ENCODE results near the gene CEP83. TPM values are rescaled to one million over a fixed set of nuclear protein-coding genes. Genes with fewer than 3 reads are reported as not detected.
"Not testable (repeated sequence)": the region's sequence is repeated elsewhere in the genome, so short reads cannot be mapped to it uniquely, and the experiment has no call there.

The CEP83 gene
- total RNA-seq, 2 donors from 2014 or later = 22.0 to 23.9 TPM

DNA sequence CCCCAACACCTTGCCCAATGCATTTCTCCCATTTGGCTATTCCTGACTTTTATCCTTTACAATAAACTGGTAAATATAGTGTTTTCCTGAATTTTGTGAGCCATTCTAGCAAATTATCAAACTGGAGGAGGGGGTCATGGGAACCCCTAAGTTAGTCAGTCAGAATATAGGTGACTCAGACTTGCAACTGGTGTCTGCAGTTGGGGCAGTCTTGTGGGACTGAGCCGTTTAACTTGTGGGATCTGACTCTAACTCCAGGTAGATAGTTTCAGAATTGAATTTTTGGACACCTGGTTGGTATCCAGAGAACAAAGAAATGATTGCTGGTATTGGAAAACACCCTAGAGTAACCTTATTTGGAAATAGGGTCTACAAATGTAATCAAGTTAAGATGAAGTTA is 133.4 kb downstream of the CEP83 start:
- Mint-ChIP-seq H3K4me3 (peak overlapping the region; percentile 20), H3K36me3 (ENCODE audit: low read depth) (peaks cover 93% of the 10 kb centered on the region), H3K27me3 (no peaks in the 10 kb centered on the region), H3K27ac (peak overlapping the region; percentile 74), H3K4me1 (peaks cover 21% of the 10 kb centered on the region), H3K9me3 (peaks cover 4% of the 10 kb centered on the region)
- ATAC-seq (replicated peaks) = peak; percentile 53

DNA sequence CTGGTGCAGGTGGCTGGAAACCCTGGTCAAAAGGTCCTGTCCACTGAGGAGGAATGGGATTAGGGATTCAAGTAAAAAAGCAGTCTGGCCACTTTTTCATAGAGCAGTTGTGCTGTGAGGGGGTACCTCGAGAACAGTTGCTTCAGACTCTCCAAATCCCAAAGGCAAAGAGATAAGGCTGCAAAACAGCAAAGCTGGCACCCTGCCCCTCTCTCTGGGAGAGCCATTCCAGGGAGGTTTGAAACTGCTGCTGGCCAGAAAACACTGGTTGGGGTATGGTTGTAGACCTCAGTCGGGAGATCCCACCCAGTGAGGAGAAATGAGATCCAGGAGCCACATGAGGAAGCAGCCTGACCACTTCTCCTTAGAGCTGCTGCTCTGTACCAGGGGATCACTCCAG is 137.3 kb downstream of the CEP83 start:
- peaks cover 74% of the 10 kb centered on the region for H3K36me3 Mint-ChIP-seq (ENCODE audit: low read depth)
- H3K4me1 Mint-ChIP-seq = peaks cover 11% of the 10 kb centered on the region
- H3K27ac Mint-ChIP-seq = no peak overlapping the region
- H3K27me3 Mint-ChIP-seq = no peaks in the 10 kb centered on the region
- no peak for ATAC-seq (replicated peaks)
- no peak overlapping the region for H3K4me3 Mint-ChIP-seq
- H3K9me3 Mint-ChIP-seq = peaks cover 25% of the 10 kb centered on the region

DNA sequence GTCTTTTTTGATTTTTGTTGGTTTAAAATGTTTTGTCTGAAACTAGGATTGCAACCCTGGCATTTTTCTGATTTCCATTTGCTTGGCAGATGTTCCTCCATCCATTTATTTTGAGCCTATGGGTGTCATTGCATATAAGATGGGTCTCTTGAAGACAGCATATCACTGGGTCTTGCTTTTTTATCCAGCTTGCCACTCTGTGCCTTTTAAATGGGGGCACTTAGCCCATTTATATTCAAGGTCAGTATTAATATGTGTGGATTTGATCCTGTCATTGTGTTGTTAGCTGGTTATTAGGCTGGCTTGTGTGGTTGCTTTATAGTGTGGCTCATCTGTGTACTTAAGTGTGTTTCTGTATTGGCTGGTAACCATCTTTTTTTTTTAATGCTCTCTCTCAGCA is 139.6 kb downstream of the CEP83 start:
- no peak overlapping the region for H3K4me3 Mint-ChIP-seq
- peaks cover 27% of the 10 kb centered on the region for H3K9me3 Mint-ChIP-seq
- H3K27me3 Mint-ChIP-seq = no peaks in the 10 kb centered on the region
- no peak overlapping the region for H3K27ac Mint-ChIP-seq
- no peak for ATAC-seq (replicated peaks)
- peaks cover 53% of the 10 kb centered on the region for H3K36me3 Mint-ChIP-seq (ENCODE audit: low read depth)
- no peaks in the 10 kb centered on the region for H3K4me1 Mint-ChIP-seq

DNA sequence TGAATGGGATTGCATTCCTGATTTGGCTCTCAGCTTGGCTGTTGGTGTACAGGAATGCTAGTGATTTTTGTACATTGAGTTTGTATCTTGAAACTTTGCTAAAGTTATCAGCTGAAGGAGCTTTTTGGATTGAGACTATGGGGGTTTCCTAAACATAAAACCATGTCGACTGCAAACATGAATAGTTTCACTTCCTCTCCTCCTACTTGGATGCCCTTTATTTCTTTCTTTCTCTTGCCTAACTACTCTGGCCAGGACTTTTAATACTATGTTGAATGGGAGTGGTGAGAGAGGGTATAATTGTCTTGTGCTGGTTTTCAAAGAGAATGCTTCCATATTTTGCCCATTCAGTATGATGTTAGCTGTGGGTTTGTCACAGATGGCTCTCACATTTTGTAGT is 141.5 kb downstream of the CEP83 start:
- H3K4me3 Mint-ChIP-seq = no peak overlapping the region
- H3K36me3 Mint-ChIP-seq (ENCODE audit: low read depth) = peaks cover 37% of the 10 kb centered on the region
- H3K27ac Mint-ChIP-seq = no peak overlapping the region
- no peaks in the 10 kb centered on the region for H3K27me3 Mint-ChIP-seq
- no peak for ATAC-seq (replicated peaks)
- H3K9me3 Mint-ChIP-seq = peaks cover 27% of the 10 kb centered on the region
- H3K4me1 Mint-ChIP-seq = no peaks in the 10 kb centered on the region

DNA sequence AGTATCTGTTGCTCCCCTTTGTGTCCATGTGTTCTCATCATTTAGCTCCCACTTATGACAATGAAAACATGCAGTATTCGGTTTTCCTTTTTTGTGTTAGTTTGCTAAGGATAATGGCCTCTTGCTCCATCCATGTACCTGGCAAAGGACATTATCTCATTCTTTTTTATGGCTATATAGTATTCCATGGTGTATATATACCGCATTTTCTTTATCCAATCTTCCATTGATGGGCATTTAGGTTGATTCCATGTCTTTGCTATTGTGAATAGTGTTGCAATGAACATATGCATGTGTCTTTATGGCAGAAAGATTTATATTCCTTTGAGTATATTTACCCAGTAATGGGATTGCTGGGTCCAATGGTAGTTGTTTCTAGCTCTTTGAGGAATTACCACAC is 143.1 kb downstream of the CEP83 start:
- H3K4me3 Mint-ChIP-seq; ATAC-seq (replicated peaks); H3K27ac Mint-ChIP-seq; H3K27me3 Mint-ChIP-seq; H3K4me1 Mint-ChIP-seq: not testable (repeated sequence)
- Mint-ChIP-seq H3K9me3 (peaks cover 27% of the 10 kb centered on the region), H3K36me3 (ENCODE audit: low read depth) (peaks cover 33% of the 10 kb centered on the region)

DNA sequence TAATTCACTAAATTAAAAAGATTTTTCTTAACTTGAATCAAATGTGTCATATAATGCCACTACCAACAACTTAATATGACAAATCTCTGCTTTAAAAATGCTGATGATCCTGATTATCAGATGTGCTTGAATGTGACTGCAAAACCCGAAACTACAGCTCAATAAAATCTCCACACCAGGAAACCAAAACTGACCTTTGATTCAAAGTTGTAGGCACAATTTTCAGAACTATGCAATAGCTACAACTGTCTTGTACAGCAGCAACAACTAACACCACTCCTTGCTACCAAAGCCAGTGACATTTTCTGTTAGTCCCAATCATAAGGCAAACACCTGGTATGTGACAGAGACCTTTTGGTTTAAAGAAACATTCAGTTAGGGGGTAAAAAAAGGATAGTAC is 147.3 kb downstream of the CEP83 start:
- H3K36me3 Mint-ChIP-seq (ENCODE audit: low read depth) = peaks cover 52% of the 10 kb centered on the region
- peaks cover 9% of the 10 kb centered on the region for H3K4me1 Mint-ChIP-seq
- H3K27ac Mint-ChIP-seq = no peak overlapping the region
- H3K4me3 Mint-ChIP-seq = no peak overlapping the region
- no peak for ATAC-seq (replicated peaks)
- no peaks in the 10 kb centered on the region for H3K27me3 Mint-ChIP-seq
- H3K9me3 Mint-ChIP-seq = peaks cover 6% of the 10 kb centered on the region

DNA sequence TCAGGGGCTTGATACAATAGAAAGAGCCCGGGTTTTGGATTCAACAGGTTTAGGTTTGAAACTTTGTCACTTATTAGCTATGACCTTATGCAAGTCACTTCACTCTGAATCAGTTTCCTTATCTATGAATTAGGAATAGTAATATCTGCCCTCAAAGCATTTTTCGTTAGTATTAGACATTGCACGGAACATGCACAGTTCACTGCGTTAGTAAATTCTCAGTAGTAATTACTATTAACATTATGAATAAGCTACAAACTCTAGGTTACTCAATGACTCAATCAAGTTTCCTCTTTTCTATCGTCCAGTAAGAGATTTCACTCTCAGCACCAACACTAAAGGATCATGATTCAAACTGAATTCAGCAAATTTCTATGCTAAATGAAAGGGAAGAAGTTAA is 150.3 kb downstream of the CEP83 start:
- Mint-ChIP-seq H3K9me3 (peaks cover 3% of the 10 kb centered on the region), H3K36me3 (ENCODE audit: low read depth) (peaks cover 82% of the 10 kb centered on the region), H3K27me3 (no peaks in the 10 kb centered on the region), H3K4me1 (peaks cover 29% of the 10 kb centered on the region), H3K4me3 (no peak overlapping the region), H3K27ac (peak overlapping the region; percentile 15)
- ATAC-seq (replicated peaks) = peak; percentile 62

DNA sequence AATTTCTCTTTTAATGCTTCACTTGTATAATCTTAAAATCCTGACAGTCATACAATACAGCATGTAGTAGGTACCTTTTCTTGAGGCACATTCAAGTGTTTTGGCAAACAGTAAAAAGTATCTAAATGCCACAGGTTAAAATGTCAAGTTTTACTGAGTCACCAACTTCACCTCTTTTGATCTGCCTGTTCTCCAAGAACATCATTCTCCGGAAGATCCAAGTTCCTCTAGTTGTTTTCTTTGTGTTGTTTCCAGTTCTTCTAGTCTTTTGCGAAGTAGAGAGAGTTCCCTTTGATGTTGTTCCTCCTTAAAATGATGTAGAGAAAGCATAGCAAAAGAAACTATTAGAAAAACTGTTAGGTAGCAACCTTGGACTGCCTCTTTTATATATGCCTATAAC is 151.1 kb downstream of the CEP83 start:
- no peak overlapping the region for H3K4me3 Mint-ChIP-seq
- no peak overlapping the region for H3K27ac Mint-ChIP-seq
- no peaks in the 10 kb centered on the region for H3K27me3 Mint-ChIP-seq
- H3K4me1 Mint-ChIP-seq = peaks cover 29% of the 10 kb centered on the region
- peaks cover 88% of the 10 kb centered on the region for H3K36me3 Mint-ChIP-seq (ENCODE audit: low read depth)
- H3K9me3 Mint-ChIP-seq = peaks cover 3% of the 10 kb centered on the region
- no peak for ATAC-seq (replicated peaks)

DNA sequence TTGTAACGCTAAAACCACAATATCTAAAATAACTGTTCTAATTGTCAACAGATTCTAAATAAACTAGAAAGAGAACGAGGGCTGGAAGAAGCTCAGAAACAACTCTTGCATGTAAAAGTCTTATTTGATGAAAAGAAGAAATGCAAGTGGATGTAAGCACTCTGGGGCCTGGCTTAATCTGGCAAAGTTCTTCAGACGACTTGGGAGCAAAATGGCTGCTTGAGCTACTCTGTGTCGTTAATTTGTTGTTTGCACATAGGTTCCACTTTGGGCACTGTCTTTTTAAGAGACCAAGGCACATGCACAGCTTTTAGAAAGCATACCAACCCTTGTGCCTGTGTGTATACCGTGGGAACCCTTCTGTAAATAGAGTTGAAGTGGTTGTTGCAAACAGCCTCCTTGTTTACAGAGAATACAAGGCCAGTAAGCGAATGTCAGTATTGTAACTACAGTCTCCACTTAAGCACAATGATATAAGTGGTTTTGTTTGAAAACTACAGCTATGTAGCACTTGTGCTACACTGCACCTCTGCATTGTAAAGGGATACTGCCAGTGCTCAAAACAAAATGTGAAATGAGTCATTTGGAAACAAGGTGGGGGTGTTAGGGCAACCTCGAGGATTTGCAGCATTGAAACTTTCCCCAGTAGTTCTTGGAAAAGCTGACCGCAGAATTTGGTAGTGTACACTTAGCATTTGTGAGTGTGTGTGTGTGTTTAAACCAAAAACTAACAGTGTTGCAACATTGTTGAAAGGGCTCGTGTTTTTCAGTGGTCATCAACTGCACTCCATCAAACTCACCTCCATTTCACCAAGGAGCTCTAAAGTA is 154.3 kb downstream of the CEP83 start:
- H3K27ac Mint-ChIP-seq = peak overlapping the region; percentile 87
- peaks cover 3% of the 10 kb centered on the region for H3K9me3 Mint-ChIP-seq
- peak; percentile 93 for ATAC-seq (replicated peaks)
- H3K4me3 Mint-ChIP-seq = peak overlapping the region; percentile 64
- H3K4me1 Mint-ChIP-seq = peaks cover 36% of the 10 kb centered on the region
- H3K36me3 Mint-ChIP-seq (ENCODE audit: low read depth) = peaks cover 97% of the 10 kb centered on the region
- no peaks in the 10 kb centered on the region for H3K27me3 Mint-ChIP-seq

DNA sequence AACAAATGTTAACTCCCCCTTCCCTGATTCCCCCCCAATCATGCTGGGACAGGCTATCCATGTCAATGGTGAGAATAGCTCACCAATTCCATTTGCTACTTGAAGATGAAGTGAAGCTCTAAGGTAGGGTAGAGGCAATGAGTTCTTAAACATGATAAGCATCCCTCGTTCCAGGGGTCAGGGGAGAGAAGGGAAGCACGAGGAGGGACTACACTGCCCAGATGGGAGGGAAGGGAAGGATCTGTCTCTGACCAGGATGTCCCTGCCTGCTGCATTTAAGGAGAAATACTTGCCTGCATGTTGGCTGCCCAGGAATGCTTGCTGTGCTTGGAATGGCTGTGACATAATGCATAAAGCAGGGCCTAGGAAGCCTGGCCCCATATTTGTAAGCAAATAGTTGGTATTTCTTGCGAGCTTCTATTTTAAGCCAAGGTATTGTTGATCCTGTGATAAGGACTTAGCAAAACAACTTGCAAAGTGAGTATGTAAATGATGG is 155.1 kb downstream of the CEP83 start:
- Mint-ChIP-seq H3K36me3 (ENCODE audit: low read depth) (peaks cover 98% of the 10 kb centered on the region), H3K4me3 (peak overlapping the region; percentile 64), H3K9me3 (peaks cover 3% of the 10 kb centered on the region), H3K27ac (no peak overlapping the region), H3K4me1 (peaks cover 36% of the 10 kb centered on the region), H3K27me3 (no peaks in the 10 kb centered on the region)
- ATAC-seq (replicated peaks) = no peak

DNA sequence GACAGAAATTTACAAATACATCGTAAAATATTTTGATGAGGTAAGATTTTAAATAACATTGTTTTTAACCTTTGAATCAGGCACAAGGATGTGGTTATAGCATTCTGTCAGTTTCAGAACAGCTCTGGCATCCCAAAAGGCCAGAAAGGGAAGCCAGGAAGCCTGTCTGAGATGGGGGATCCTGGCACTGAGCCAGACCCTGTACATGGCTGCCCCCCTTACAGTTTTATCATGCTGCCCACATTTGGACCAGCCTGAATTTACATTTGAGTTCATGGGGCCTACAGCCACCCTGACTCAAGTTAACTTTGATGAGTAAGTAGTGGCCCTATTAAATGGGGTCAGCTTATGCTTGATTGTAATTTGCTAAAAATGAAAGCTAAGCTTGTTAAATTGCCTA is 155.7 kb downstream of the CEP83 start:
- H3K4me1 Mint-ChIP-seq = peaks cover 32% of the 10 kb centered on the region
- no peak for ATAC-seq (replicated peaks)
- no peak overlapping the region for H3K27ac Mint-ChIP-seq
- peaks cover 97% of the 10 kb centered on the region for H3K36me3 Mint-ChIP-seq (ENCODE audit: low read depth)
- peak overlapping the region; percentile 64 for H3K4me3 Mint-ChIP-seq
- H3K27me3 Mint-ChIP-seq = no peaks in the 10 kb centered on the region
- no peaks in the 10 kb centered on the region for H3K9me3 Mint-ChIP-seq

DNA sequence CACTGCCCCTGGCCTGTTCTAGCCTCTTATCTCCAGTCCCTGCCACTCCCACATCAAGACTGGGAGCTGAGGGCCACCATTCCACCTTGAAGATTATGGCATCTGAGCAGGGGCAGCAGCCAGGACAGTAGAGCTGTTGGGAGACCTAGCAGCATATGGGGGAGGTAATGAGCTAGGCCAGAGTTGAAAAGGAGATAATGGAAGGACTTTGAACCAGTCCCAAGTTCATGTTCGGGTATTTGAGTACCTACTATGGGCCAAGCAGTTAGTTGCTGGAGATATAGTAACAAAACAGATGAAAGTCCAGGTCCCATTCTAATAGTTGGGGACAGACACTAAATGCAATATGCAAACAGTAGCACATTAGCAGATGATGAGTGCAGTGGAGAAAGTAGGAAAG is 159.8 kb downstream of the CEP83 start:
- peaks cover 11% of the 10 kb centered on the region for H3K4me1 Mint-ChIP-seq
- H3K27me3 Mint-ChIP-seq = no peaks in the 10 kb centered on the region
- H3K27ac Mint-ChIP-seq = no peak overlapping the region
- peaks cover 95% of the 10 kb centered on the region for H3K36me3 Mint-ChIP-seq (ENCODE audit: low read depth)
- ATAC-seq (replicated peaks) = no peak
- H3K9me3 Mint-ChIP-seq = peaks cover 3% of the 10 kb centered on the region
- no peak overlapping the region for H3K4me3 Mint-ChIP-seq

DNA sequence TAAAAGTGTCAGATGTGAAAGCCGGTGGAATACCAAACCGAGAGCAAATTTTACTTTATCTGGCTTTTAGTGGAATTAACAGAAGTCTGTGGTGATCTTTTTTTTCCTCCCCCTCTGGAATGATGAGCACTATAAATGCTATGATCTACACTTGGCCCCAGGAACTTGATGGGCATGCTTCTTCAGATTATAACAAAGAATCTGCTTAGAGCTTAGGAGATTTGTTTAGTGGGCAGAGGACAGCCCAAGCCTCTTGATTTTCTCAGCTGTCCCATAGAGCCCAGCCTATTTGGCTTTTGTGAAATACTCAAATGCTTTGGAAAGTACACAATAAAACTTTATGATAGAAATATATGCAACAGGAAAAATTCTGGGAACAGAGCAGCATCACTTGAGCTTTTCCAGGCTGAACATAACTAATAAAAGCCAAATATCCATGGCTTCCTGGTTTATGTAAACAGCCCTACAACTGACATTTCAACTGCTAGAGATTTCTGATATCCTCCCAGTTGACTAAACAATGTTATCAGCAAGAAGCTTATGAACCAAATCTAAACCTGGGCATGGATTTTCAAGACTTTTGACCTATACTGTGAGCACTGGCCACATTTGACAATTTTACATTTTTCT is 161.7 kb downstream of the CEP83 start:
- H3K27ac Mint-ChIP-seq = no peak overlapping the region
- ATAC-seq (replicated peaks) = no peak
- H3K27me3 Mint-ChIP-seq = no peaks in the 10 kb centered on the region
- H3K9me3 Mint-ChIP-seq = peaks cover 3% of the 10 kb centered on the region
- H3K4me1 Mint-ChIP-seq = peaks cover 7% of the 10 kb centered on the region
- peaks cover 87% of the 10 kb centered on the region for H3K36me3 Mint-ChIP-seq (ENCODE audit: low read depth)
- H3K4me3 Mint-ChIP-seq = no peak overlapping the region

DNA sequence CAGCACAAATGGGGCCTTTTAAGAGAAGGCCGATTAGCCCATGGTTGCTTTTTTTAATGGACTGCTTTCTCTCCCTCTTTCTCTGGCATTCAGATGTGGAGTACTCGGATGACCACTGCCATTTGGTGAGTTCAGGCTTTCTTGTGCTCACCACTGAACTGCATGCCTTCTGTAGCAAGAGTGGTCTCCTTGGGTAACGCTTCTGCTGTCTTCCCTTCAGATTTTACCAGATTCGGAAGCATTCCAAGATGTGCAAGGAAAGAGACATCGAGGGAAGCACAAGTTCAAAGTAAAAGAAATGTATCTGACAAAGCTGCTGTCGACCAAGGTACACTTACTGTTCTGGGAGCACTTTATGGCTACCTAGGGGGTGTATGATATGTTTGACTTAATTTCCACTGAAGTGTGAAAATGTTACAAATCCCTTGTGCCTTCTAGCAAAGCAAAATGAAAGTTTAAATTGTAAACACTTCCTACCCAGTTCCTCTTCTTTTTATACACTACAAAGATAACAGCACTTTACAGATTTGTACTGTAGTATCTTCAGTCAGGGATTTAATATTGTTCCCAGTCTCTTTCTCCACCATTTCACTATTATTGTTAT is 162.5 kb downstream of the CEP83 start:
- no peak overlapping the region for H3K4me3 Mint-ChIP-seq
- peaks cover 7% of the 10 kb centered on the region for H3K4me1 Mint-ChIP-seq
- peaks cover 79% of the 10 kb centered on the region for H3K36me3 Mint-ChIP-seq (ENCODE audit: low read depth)
- no peak for ATAC-seq (replicated peaks)
- no peak overlapping the region for H3K27ac Mint-ChIP-seq
- peaks cover 3% of the 10 kb centered on the region for H3K9me3 Mint-ChIP-seq
- no peaks in the 10 kb centered on the region for H3K27me3 Mint-ChIP-seq

DNA sequence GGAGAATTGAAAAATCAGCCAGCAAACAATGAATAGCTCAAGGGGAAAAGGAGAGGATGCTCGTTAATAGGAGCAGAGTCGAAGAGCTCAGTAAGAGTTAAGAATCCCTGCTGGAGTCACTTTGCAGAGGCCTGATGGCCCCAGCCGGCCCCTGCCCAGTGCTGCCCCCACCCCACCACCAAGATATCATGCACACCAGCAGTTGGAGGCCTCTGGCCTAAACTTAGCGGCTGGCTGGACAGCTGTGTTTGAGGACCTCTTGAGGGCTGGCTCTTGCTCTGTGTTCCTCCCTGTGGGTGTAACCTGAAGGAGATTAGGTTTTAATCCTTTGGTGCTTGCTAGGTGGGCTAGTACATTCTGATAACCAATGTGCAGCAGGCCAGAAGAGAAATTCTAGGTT is 169.3 kb downstream of the CEP83 start:
- peaks cover 41% of the 10 kb centered on the region for H3K36me3 Mint-ChIP-seq (ENCODE audit: low read depth)
- no peaks in the 10 kb centered on the region for H3K9me3 Mint-ChIP-seq
- H3K4me3 Mint-ChIP-seq = no peak overlapping the region
- no peaks in the 10 kb centered on the region for H3K4me1 Mint-ChIP-seq
- H3K27ac Mint-ChIP-seq = no peak overlapping the region
- ATAC-seq (replicated peaks) = no peak
- H3K27me3 Mint-ChIP-seq = no peaks in the 10 kb centered on the region

All from activated T-helper 17 cell treated with anti-CD3 and anti-CD28 coated beads, Interleukin-2, amount 50 U/mL, for 72 hours (primary cell).